ENCODE data around the gene P3R3URF. TPM values are rescaled to one million over a fixed set of nuclear protein-coding genes. Genes with fewer than 3 reads are reported as not detected.

The P3R3URF gene
- total RNA-seq, 1 donor from 2014 or later = not detected

GRCh38 chr1:46169811-46170454, 6.4 kb downstream of the P3R3URF start:
- TF ChIP-seq CTCF (IDR thresholded peaks at IDR 0.05; ENCODE audit: insufficient read depth, low read length, severe bottlenecking) = no peak
- Histone ChIP-seq H3K27me3 (ENCODE audit: control insufficient read depth, insufficient read depth, low read length) (peaks cover 2% of the 10 kb centered on the region), H3K36me3 (ENCODE audit: control insufficient read depth, insufficient read depth, low read length) (no peaks in the 10 kb centered on the region), H3K4me3 (ENCODE audit: low read depth, low read length) (no peak overlapping the region)
- no peak for DNase-seq (ENCODE audit: low read depth)
- FAIRE-seq = no peak

GRCh38 chr1:46168477-46168876, 7.8 kb downstream of the P3R3URF start:
- Histone ChIP-seq H3K4me3 (ENCODE audit: low read depth, low read length) (no peak overlapping the region), H3K27me3 (ENCODE audit: control insufficient read depth, insufficient read depth, low read length) (peaks cover 2% of the 10 kb centered on the region), H3K36me3 (ENCODE audit: control insufficient read depth, insufficient read depth, low read length) (no peaks in the 10 kb centered on the region)
- no peak for TF ChIP-seq CTCF (IDR thresholded peaks at IDR 0.05; ENCODE audit: insufficient read depth, low read length, severe bottlenecking)
- no peak for FAIRE-seq
- DNase-seq (ENCODE audit: low read depth) = no peak

- DNase-seq (ENCODE audit: low read depth) (no peak), FAIRE-seq (no peak)
- TF ChIP-seq CTCF (IDR thresholded peaks at IDR 0.05; ENCODE audit: insufficient read depth, low read length, severe bottlenecking) = no peak
- Histone ChIP-seq H3K36me3 (ENCODE audit: control insufficient read depth, insufficient read depth, low read length) (no peaks in the 10 kb centered on the region), H3K27me3 (ENCODE audit: control insufficient read depth, insufficient read depth, low read length) (peaks cover 2% of the 10 kb centered on the region), H3K4me3 (ENCODE audit: low read depth, low read length) (peak overlapping the region; percentile 35)
Observed at GRCh38 chr1:46166521-46167462, 9.5 kb downstream of the P3R3URF start.

- TF ChIP-seq CTCF (IDR thresholded peaks at IDR 0.05; ENCODE audit: insufficient read depth, low read length, severe bottlenecking) = no peak
- FAIRE-seq = no peak
Observed at GRCh38 chr1:46160212-46160611, 16.1 kb downstream of the P3R3URF start.

GRCh38 chr1:46159516-46159915, 16.8 kb downstream of the P3R3URF start:
- no peak for FAIRE-seq
- no peaks in the 10 kb centered on the region for H3K27me3 ChIP-seq (ENCODE audit: control insufficient read depth, insufficient read depth, low read length)
- no peak overlapping the region for H3K4me3 ChIP-seq (ENCODE audit: low read depth, low read length)
- no peak for TF ChIP-seq CTCF (IDR thresholded peaks at IDR 0.05; ENCODE audit: insufficient read depth, low read length, severe bottlenecking)
- DNase-seq (ENCODE audit: low read depth) = no peak
- no peaks in the 10 kb centered on the region for H3K36me3 ChIP-seq (ENCODE audit: control insufficient read depth, insufficient read depth, low read length)

More at GRCh38 chr1:46160212-46160611, 16.1 kb downstream of the P3R3URF start:
- Histone ChIP-seq H3K27me3 (ENCODE audit: control insufficient read depth, insufficient read depth, low read length) (no peaks in the 10 kb centered on the region), H3K4me3 (ENCODE audit: low read depth, low read length) (no peak overlapping the region), H3K36me3 (ENCODE audit: control insufficient read depth, insufficient read depth, low read length) (no peaks in the 10 kb centered on the region)
- no peak for DNase-seq (ENCODE audit: low read depth)
